Measurements from ENCODE around the gene POLE3.
"Not testable (repeated sequence)": the region's sequence is repeated elsewhere in the genome, so short reads cannot be mapped to it uniquely, and the experiment has no call there.

The POLE3 gene

GRCh38 chr9:113375057-113376023 is 35.1 kb downstream of the POLE3 start:
- no peak for DNase-seq

DNA sequence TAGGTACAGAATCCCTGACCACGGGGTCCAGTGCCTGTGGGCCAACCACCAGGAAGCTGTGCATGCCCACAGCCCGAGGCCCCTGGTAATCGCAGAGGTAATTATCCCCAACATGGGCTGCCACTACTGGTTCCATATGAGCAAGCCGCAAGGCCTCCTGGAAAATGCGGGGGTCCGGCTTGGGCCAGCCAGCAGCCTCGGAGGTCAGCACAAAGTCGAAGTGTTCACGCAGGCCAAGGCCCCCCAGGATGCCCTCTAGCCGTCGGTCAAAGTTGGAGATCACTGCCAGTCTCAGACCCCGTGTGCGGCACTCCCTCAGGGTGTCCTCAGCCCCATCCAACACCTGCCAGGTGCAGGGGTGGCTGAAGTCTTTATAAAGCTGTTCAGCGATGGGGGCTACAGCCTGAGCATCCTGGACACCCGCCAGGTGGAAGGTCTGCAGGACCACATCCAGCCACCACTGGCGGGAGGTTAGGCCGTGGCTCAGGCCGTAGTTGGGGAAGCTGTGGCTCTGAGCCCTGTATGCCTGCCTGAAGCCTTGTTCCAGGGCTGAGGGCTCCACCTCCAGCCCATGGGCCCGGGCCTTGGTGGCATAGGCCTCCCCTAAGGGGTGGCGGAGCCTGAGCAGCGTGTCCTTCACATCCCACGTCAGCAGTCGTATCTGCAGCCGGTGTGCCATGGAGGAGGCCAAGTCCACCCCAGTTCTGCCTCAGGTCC is 36.6 kb downstream of the POLE3 start:
- no peak for DNase-seq

DNA sequence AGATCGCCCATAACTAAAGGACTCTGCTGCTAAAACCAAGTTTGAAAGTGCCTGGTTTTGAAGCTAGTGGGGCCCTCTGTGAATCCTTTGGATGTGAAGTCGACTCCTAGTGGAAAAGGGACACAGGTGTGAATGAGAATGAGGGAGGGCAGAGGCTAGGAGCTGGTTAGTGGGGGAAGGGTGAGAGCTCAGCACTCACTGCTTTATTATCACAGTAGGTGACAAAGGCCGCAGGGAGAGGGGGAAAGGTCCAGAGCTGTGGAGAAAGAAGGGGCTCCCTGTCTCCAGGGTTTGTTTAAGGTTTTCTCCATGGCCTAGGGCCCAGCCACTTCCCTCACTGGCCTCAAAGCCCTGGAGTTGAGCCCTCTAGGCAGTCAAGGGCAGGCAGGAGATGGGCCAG is 37.2 kb downstream of the POLE3 start:
- DNase-seq, result no peak

DNA sequence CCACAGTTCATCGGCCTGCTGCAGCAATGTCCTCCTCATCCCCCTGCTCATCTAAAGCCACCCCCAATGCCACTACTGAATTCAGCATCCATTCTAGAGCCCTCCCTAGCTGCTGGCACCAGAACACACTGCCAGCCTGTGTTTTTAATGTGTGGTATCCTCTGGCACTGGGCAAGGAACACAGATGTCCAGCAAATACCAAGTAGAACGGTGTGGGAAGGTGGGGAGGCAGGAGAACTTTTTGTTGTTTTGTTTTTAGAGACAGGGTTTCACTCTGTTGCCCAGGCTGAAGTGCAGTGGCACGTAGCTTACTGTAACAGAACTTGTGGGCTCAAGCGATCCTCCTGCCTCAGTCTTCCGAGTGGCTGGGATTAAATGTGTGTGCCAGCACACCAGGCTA is 38.4 kb downstream of the POLE3 start:
- no peak for DNase-seq

DNA sequence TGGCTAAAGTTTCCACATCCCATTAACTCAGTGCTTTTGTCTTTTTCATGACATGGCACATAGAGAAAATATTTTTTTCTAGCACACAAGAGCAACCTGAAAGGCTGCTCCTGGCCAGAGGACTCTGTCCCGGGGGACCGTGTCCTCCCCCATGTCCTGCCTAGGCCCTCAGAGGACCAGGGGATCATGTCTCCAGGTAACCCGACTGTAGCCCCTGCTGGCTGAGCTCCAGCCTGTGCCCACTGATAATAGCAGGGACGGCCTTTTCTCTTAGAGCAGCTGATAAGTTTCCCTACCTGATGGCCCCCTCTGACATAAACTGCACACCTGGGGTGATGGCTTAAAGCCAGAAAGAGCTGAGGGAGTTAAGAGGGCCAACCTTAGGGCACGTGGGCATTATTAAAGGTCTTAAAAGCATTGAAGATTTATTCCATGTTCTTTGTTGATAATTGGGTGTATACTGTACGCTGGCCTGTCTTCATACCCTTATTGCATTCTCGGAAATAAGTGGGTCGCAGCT is 39.6 kb downstream of the POLE3 start:
- no peak for DNase-seq

- no peak for DNase-seq
Measured at GRCh38 chr9:113369855-113370140, 40.7 kb downstream of the POLE3 start.

GRCh38 chr9:113368982-113369854 is 41.3 kb downstream of the POLE3 start:
- no peak for DNase-seq

GRCh38 chr9:113368348-113368981 is 42.0 kb downstream of the POLE3 start:
- no peak for DNase-seq

GRCh38 chr9:113365652-113366051 is 44.8 kb downstream of the POLE3 start:
- DNase-seq, result not testable (repeated sequence)

GRCh38 chr9:113364951-113365350 is 45.5 kb downstream of the POLE3 start:
- no peak for DNase-seq

- no peak for DNase-seq
Measured at GRCh38 chr9:113363336-113363735, 47.1 kb downstream of the POLE3 start.

GRCh38 chr9:113361304-113362018 is 49.0 kb downstream of the POLE3 start:
- no peak for DNase-seq

DNA sequence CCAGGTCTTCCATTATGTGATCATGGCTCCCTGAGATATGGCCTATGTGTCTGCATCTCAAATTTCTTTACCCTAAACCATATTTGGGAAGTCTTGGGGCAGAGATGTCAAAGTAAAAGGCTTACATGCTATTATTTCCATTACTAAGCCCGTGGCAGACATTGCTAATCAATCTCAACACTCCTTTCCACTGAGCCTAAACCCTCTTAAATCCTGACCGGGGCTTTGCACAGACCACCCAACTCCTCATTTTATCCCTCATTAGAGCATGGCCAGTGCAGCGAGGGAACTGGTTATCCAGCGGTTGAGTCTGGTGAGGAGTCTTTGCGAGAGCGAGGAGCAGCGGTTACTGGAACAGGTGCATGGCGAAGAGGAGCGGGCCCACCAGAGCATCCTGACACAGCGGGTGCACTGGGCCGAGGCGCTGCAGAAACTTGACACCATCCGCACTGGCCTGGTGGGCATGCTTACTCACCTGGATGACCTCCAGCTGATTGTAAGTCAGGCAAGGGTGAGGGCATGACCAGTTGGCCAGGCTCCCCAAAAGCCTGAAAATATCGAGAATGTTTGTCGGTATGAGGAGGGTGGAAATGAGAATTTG is 50.1 kb downstream of the POLE3 start:
- DNase-seq, result peak; percentile 24

- no peak for DNase-seq
Measured at GRCh38 chr9:113359385-113359784, 51.1 kb downstream of the POLE3 start.
